B cell (primary cell): ENCODE measurements around the gene GLYATL3. TPM values are rescaled to one million over a fixed set of nuclear protein-coding genes. Genes with fewer than 3 reads are reported as not detected.

Experiments
- ATAC-seq: fragments of 200-7000 bp; cut with Tn5 transposase; one replicate; pipeline ENCODE4 v1.10.0; 2021; ENCODE audit warnings: low read depth, mild to moderate bottlenecking, moderate number of reproducible peaks, moderate library complexity
- CTCF ChIA-PET: fragments of 350-600 bp; sonication (Branson Sonifier 250); formaldehyde crosslinking; loops from one replicate; lab custom pipeline; 2021; ENCODE audit warnings: antibody characterized with exemption, inconsistent platforms; lab: Charles Lee
- POLR2A ChIA-PET: fragments of 350-600 bp; sonication (Branson Sonifier 250); formaldehyde crosslinking; loops from one replicate; lab custom pipeline; 2021; ENCODE audit warnings: antibody characterized with exemption; lab: Charles Lee
- DNase-seq: peaks from one replicate; pipeline ENCODE4 v3.0.0; 2013
- H2AFZ ChIP-seq: 2 replicates; pipeline ENCODE4 v1.6.1; 2012; ENCODE audit warnings: mild to moderate bottlenecking, low read depth, low read length; ENCODE audit not compliant: insufficient read depth, poor library complexity, severe bottlenecking
- H3K27ac ChIP-seq, 2 donors: 1 replicate in 1 of 2; 2 replicates in 1 of 2; pipeline ENCODE4 v1.5.1; 2012 to 2013; ENCODE audit warnings: low read length in 2 of 2, mild to moderate bottlenecking in 2 of 2, moderate library complexity in 1 of 2
- H3K27me3 ChIP-seq, 4 experiments: fragments of 200-600 bp in 1 of 4; sonication (generic) in 1 of 4; replicated peaks in 1 of 4; 1 replicate in 2 of 4; 2 replicates in 2 of 4; pipeline versions ENCODE4 v1.6.1 to v1.7.0; 2013 to 2016; ENCODE audit warnings: low read length in 3 of 4, mild to moderate bottlenecking in 2 of 4, mixed read lengths in 1 of 4, moderate library complexity in 1 of 4; ENCODE audit not compliant: insufficient read depth in 4 of 4, control insufficient read depth in 3 of 4; ENCODE audit errors: control extremely low read depth in 1 of 4
- H3K36me3 ChIP-seq, 2 experiments: replicated peaks in 1 of 2; 1 replicate in 1 of 2; 2 replicates in 1 of 2; pipeline versions ENCODE4 v1.6.1 to v1.7.1; 2013; ENCODE audit warnings: low read length in 1 of 2; ENCODE audit not compliant: insufficient read depth in 2 of 2, control insufficient read depth in 1 of 2; ENCODE audit errors: control extremely low read depth in 1 of 2, extremely low read depth in 1 of 2
- H3K4me1 ChIP-seq, 2 donors: fragments of 200-600 bp in 1 of 2; sonication (generic) in 1 of 2; 1 replicate in 1 of 2; 2 replicates in 1 of 2; pipeline versions ENCODE4 v1.5.1 to v1.6.1; 2013 to 2017; ENCODE audit warnings: low read length in 2 of 2; ENCODE audit not compliant: control insufficient read depth in 2 of 2, insufficient read depth in 2 of 2
- H3K4me2 ChIP-seq: replicated peaks from 2 replicates; pipeline ENCODE3; 2012; ENCODE audit warnings: mild to moderate bottlenecking, low read depth, low read length; ENCODE audit not compliant: poor library complexity, severe bottlenecking
- H3K4me3 ChIP-seq, 5 experiments: fragments of 200-600 bp in 1 of 5; sonication (generic) in 1 of 5; 1 replicate in 3 of 5; 2 replicates in 2 of 5; pipeline versions ENCODE4 v1.5.1 to v1.7.0; 2011 to 2016; ENCODE audit warnings: low read length in 4 of 5, mild to moderate bottlenecking in 4 of 5, low read depth in 2 of 5, control low read depth in 1 of 5, moderate library complexity in 1 of 5; ENCODE audit not compliant: insufficient read depth in 1 of 5; ENCODE audit errors: control extremely low read depth in 1 of 5, extremely low read depth in 1 of 5
- H3K79me2 ChIP-seq: fragments of 200-600 bp; sonication (generic); one replicate; pipeline ENCODE4 v1.6.0; 2016; ENCODE audit warnings: low read length; ENCODE audit not compliant: control insufficient read depth, insufficient read depth
- H3K9ac ChIP-seq: fragments of 200-600 bp; sonication (generic); 2 replicates; pipeline ENCODE4 v1.6.1; 2017; ENCODE audit warnings: mild to moderate bottlenecking, low read length, moderate library complexity
- H3K9me3 ChIP-seq, 3 donors: one replicate each; pipeline versions ENCODE4 v1.6.1 to v1.7.1; 2013; ENCODE audit warnings: low read length in 2 of 3; ENCODE audit not compliant: control insufficient read depth in 2 of 3, insufficient read depth in 1 of 3; ENCODE audit errors: control extremely low read depth in 1 of 3
- H4K20me1 ChIP-seq: 2 replicates; pipeline ENCODE4 v1.6.0; 2012; ENCODE audit warnings: mild to moderate bottlenecking, low read length; ENCODE audit not compliant: insufficient read depth, control insufficient read depth, poor library complexity, severe bottlenecking
- H3K27ac Mint-ChIP-seq: one replicate; pipeline ENCODE4 v1.8.0; 2021; ENCODE audit warnings: mixed read lengths
- H3K27me3 Mint-ChIP-seq: one replicate; pipeline ENCODE4 v1.8.0; 2021; ENCODE audit warnings: mixed read lengths
- H3K4me1 Mint-ChIP-seq: one replicate; pipeline ENCODE4 v1.8.0; 2021; ENCODE audit warnings: mixed read lengths
- H3K4me3 Mint-ChIP-seq: one replicate; pipeline ENCODE4 v1.8.0; 2021; ENCODE audit warnings: mixed read lengths
- H3K9me3 Mint-ChIP-seq: one replicate; pipeline ENCODE4 v1.8.0; 2022; ENCODE audit warnings: mixed read lengths; ENCODE audit not compliant: insufficient read depth
- CTCF ChIP-seq: fragments of 200-600 bp; IDR thresholded peaks from one replicate; pipeline ENCODE4 v1.8.0; 2022; ENCODE audit warnings: antibody characterized with exemption, mild to moderate bottlenecking
- EZH2 ChIP-seq: IDR thresholded peaks from 2 replicates; pipeline ENCODE4 v1.6.1; 2012; ENCODE audit warnings: borderline replicate concordance, low read depth, mild to moderate bottlenecking, moderate library complexity, low read length; ENCODE audit not compliant: insufficient read depth, poor library complexity, severe bottlenecking
- WGBS: methylation state at CpG from one replicate; pipeline ENCODE4 v1.1.5; 2013; ENCODE audit warnings: missing lambda C conversion rate; ENCODE audit not compliant: insufficient coverage; 5-methylcytosine and 5-hydroxymethylcytosine counted together
- intact Hi-C: fragments of 100-400 bp; cut with micrococcal nuclease; formaldehyde crosslinking; loops from one replicate; pipeline ENCODE4 v1.10.0; 2022
- polyA plus RNA-seq: library from polyadenylated mRNA; depleted of rRNA; stranded (reverse); fragments of >200 nt; gene quantifications from 2 replicates; pipeline ENCODE4 v1.2.3, GENCODE V29; 2012
- total RNA-seq, 2 donors: library from RNA; stranded (reverse); fragments of 120-200 nt in 1 of 2; gene quantifications; 1 replicate in 1 of 2; 2 replicates in 1 of 2; pipeline versions ENCODE4 v1.2.3 to v1.2.4, GENCODE V29; 2013 to 2022

Gene GLYATL3
- total and polyA plus RNA-seq, 2 donors (not counting 1 experiment from before 2014, with no cell fraction given) = not detected

GRCh38 chr6:49516147-49516505 lies 16.4 kb downstream of the GLYATL3 start:
- H3K9ac ChIP-seq = no peak overlapping the region
- H2AFZ ChIP-seq = no peak overlapping the region
- H3K4me2 ChIP-seq = no peak overlapping the region
- Mint-ChIP-seq H3K4me1 (no peaks in the 10 kb centered on the region), H3K4me3 (no peak overlapping the region), H3K9me3 (no peaks in the 10 kb centered on the region), H3K27ac (no peak overlapping the region), H3K27me3 (peaks cover 6% of the 10 kb centered on the region)
- no peaks in the 10 kb centered on the region for H3K4me1 ChIP-seq
- ChIA-PET CTCF (no interaction called here), POLR2A (no interaction called here)
- no peaks in the 10 kb centered on the region for H3K36me3 ChIP-seq
- no peak overlapping the region for H3K27ac ChIP-seq
- WGBS = 63% methylated on average over 3 of the region's 4 CpGs
- no peaks in the 10 kb centered on the region for H3K9me3 ChIP-seq
- H3K27me3 ChIP-seq = no peaks in the 10 kb centered on the region
- H3K4me3 ChIP-seq = no peak overlapping the region
- no peak for ATAC-seq
- H3K79me2 ChIP-seq = no peaks in the 10 kb centered on the region
- intact Hi-C loops = no loop called here
- no peaks in the 10 kb centered on the region for H4K20me1 ChIP-seq
- TF ChIP-seq CTCF = no peak
- TF ChIP-seq EZH2 = no peak
- DNase-seq = no peak

GRCh38 chr6:49517919-49518318 lies 18.2 kb downstream of the GLYATL3 start:
- Mint-ChIP-seq H3K4me1 (no peaks in the 10 kb centered on the region), H3K27me3 (peaks cover 6% of the 10 kb centered on the region), H3K4me3 (no peak overlapping the region), H3K9me3 (no peaks in the 10 kb centered on the region), H3K27ac (no peak overlapping the region)
- Histone ChIP-seq H3K4me1 (no peaks in the 10 kb centered on the region), H3K9ac (no peak overlapping the region), H3K27me3 (no peaks in the 10 kb centered on the region), H2AFZ (no peak overlapping the region), H3K79me2 (no peaks in the 10 kb centered on the region), H3K27ac (no peak overlapping the region), H4K20me1 (no peaks in the 10 kb centered on the region), H3K9me3 (no peaks in the 10 kb centered on the region), H3K4me3 (no peak overlapping the region), H3K36me3 (no peaks in the 10 kb centered on the region), H3K4me2 (no peak overlapping the region)
- CTCF ChIA-PET = interaction anchor here (0.6 kb wide), 1 partner anchor 14 kb away, joined by 5 read pairs; no protein-coding TSS in a partner anchor
- DNase-seq (no peak), ATAC-seq (no peak)
- intact Hi-C loops = no loop called here
- POLR2A ChIA-PET = no interaction called here
- TF ChIP-seq CTCF (no peak), EZH2 (no peak)
- WGBS = 92% methylated on average over 2 of the region's 2 CpGs
